Upper lobe of left lung (tissue), 6 donors: ENCODE results near the gene WDR81. TPM values are rescaled to one million over a fixed set of nuclear protein-coding genes. Genes with fewer than 3 reads are reported as not detected.

Experiments used
- ATAC-seq, 2 donors: fragments of 200-7000 bp; cut with Tn5 transposase; one replicate each; pipeline ENCODE4 v1.9.1; 2022; ENCODE audit warnings: mild to moderate bottlenecking in 2 of 2, moderate library complexity in 2 of 2; ENCODE audit not compliant: low FRiP score in 2 of 2
- DNase-seq, 2 donors: peaks; one replicate each; pipeline ENCODE4 v3.0.0-alpha.2; 2019 to 2020
- H3K27ac ChIP-seq, 4 donors: fragments of 200-600 bp; sonication (generic); one replicate each; pipeline ENCODE4 v1.5.1; 2016 to 2019
- H3K27me3 ChIP-seq, 4 donors: fragments of 200-600 bp; sonication (generic); one replicate each; pipeline ENCODE4 v1.5.1; 2017 to 2019
- H3K36me3 ChIP-seq, 4 donors: fragments of 200-600 bp; sonication (generic); one replicate each; pipeline ENCODE4 v1.5.1; 2016 to 2019
- H3K4me1 ChIP-seq, 4 donors: fragments of 200-600 bp; sonication (generic); one replicate each; pipeline ENCODE4 v1.5.1; 2018 to 2019
- H3K4me3 ChIP-seq, 4 donors: fragments of 200-600 bp; sonication (generic); one replicate each; pipeline ENCODE4 v1.5.1; 2017 to 2019; ENCODE audit warnings: mild to moderate bottlenecking in 2 of 4, moderate library complexity in 1 of 4
- H3K9me3 ChIP-seq, 4 donors: fragments of 200-600 bp; sonication (generic); one replicate each; pipeline ENCODE4 v1.5.1; 2018 to 2019
- CTCF ChIP-seq, 6 experiments: fragments of 450-650 bp in 4 of 6; fragments of 200-600 bp in 2 of 6; sonication (generic) in 2 of 6; IDR thresholded peaks; one replicate each; pipeline ENCODE4 v1.5.1; 2016 to 2019; ENCODE audit warnings: antibody characterized with exemption in 6 of 6
- EP300 ChIP-seq, 4 donors: sonication (generic); formaldehyde crosslinking; IDR thresholded peaks; one replicate each; pipeline ENCODE4 v1.5.1; 2017; ENCODE audit warnings: antibody characterized with exemption in 4 of 4, control low read depth in 2 of 4
- POLR2A ChIP-seq, 4 donors: fragments of 450-650 bp; IDR thresholded peaks; one replicate each; pipeline ENCODE4 v1.5.1; 2016 to 2017; ENCODE audit warnings: antibody characterized with exemption in 4 of 4, mild to moderate bottlenecking in 2 of 4
- POLR2AphosphoS5 ChIP-seq, 2 donors: sonication (generic); formaldehyde crosslinking; IDR thresholded peaks; one replicate each; pipeline ENCODE4 v1.5.1; 2017; ENCODE audit warnings: antibody characterized with exemption in 2 of 2
- WGBS, 2 donors: methylation state at CpG; one replicate each; pipeline ENCODE4 v1.1.5; 2017 to 2018; 5-methylcytosine and 5-hydroxymethylcytosine counted together
- total RNA-seq, 6 donors: library from RNA; depleted of rRNA in 4 of 6; stranded (reverse); fragments of >200 nt in 4 of 6; gene quantifications; one replicate each; pipeline versions ENCODE4 v1.1.0 to v1.2.1, GENCODE V29; 2016 to 2021
- donor health status: DM: no; HTN: no; CAD: no; lungs with moderate emphysema.
- donor health status: DM: no; HTN: yes; CAD: no; lungs with severe emphysema.

Gene WDR81
- total RNA-seq, 6 donors from 2014 or later = 47.4 to 162 (median 60.8) TPM

- Histone ChIP-seq H3K4me1 (peaks cover 61 to 81% (median 68%) of the 10 kb centered on the region in 4 donors), H3K4me3 (no peak overlapping the region)
- no peak for ATAC-seq
Measured at GRCh38 chr17:1782171-1782567, 57.7 kb downstream of the WDR81 start.

GRCh38 chr17:1783271-1783670 is 58.8 kb downstream of the WDR81 start:
- Histone ChIP-seq H3K4me3 (peak overlapping the region in 1 of 4 donors; percentile 1), H3K36me3 (peaks cover 0 to 11% (median 3%) of the 10 kb centered on the region in 4 donors), H3K4me1 (peaks cover 64 to 82% (median 73%) of the 10 kb centered on the region in 4 donors), H3K27ac (peak overlapping the region; percentile 95 to 98 (median 96)), H3K27me3 (no peaks in the 10 kb centered on the region), H3K9me3 (no peaks in the 10 kb centered on the region)
- 45 to 75% methylated on average over 19 of the region's 19 CpGs for WGBS, 2 donors
- DNase-seq (peak; percentile 42 to 88), ATAC-seq (peak; percentile 2 to 4)
- TF ChIP-seq CTCF (IDR thresholded peaks at IDR 0.05) (no peak), EP300 (IDR thresholded peaks at IDR 0.05) (no peak), POLR2AphosphoS5 (IDR thresholded peaks at IDR 0.05) (no peak), POLR2A (IDR thresholded peaks at IDR 0.05) (no peak)

More at GRCh38 chr17:1782171-1782567, 57.7 kb downstream of the WDR81 start:
- DNase-seq = no peak
- no peaks in the 10 kb centered on the region for H3K27me3 ChIP-seq
- H3K36me3 ChIP-seq = peaks cover 0 to 15% (median 3%) of the 10 kb centered on the region in 4 donors
- H3K27ac ChIP-seq = peak overlapping the region; percentile 95 to 98 (median 96)
- no peaks in the 10 kb centered on the region for H3K9me3 ChIP-seq
- TF ChIP-seq EP300 (IDR thresholded peaks at IDR 0.05) (no peak), CTCF (IDR thresholded peaks at IDR 0.05) (no peak), POLR2A (IDR thresholded peaks at IDR 0.05) (no peak), POLR2AphosphoS5 (IDR thresholded peaks at IDR 0.05) (no peak)
- 54 to 55% methylated on average over 6 of the region's 6 CpGs for WGBS, 2 donors

- peak; percentile 86 to 96 for TF ChIP-seq POLR2AphosphoS5 (IDR thresholded peaks at IDR 0.05)
- peak; percentile 67 to 90 (median 83) for TF ChIP-seq CTCF (IDR thresholded peaks at IDR 0.05)
- TF ChIP-seq EP300 (IDR thresholded peaks at IDR 0.05) = peak; percentile 42 to 98 (median 86)
- TF ChIP-seq POLR2A (IDR thresholded peaks at IDR 0.05) = peak in 3 of 4 donors; percentile 45 to 83 (median 58)
- DNase-seq = peak in 1 of 2 donors; percentile 94
- Histone ChIP-seq H3K27me3 (no peaks in the 10 kb centered on the region), H3K9me3 (no peaks in the 10 kb centered on the region), H3K4me3 (no peak overlapping the region), H3K36me3 (peaks cover 0 to 11% (median 3%) of the 10 kb centered on the region in 4 donors), H3K27ac (peak overlapping the region; percentile 95 to 98 (median 96)), H3K4me1 (peaks cover 64 to 80% (median 71%) of the 10 kb centered on the region in 4 donors)
- 46 to 47% methylated on average over 16 of the region's 16 CpGs for WGBS, 2 donors
- peak; percentile 90 to 91 for ATAC-seq
Measured at GRCh38 chr17:1783834-1784611, 59.5 kb downstream of the WDR81 start.

GRCh38 chr17:1785930-1786329 is 61.4 kb downstream of the WDR81 start:
- H3K9me3 ChIP-seq = no peaks in the 10 kb centered on the region
- no peak overlapping the region for H3K4me3 ChIP-seq
- ATAC-seq = no peak
- peaks cover 52 to 62% (median 58%) of the 10 kb centered on the region in 4 donors for H3K4me1 ChIP-seq
- TF ChIP-seq POLR2AphosphoS5 (IDR thresholded peaks at IDR 0.05) = peak; percentile 9 to 18
- TF ChIP-seq POLR2A (IDR thresholded peaks at IDR 0.05) = no peak
- 54 to 56% methylated on average over 4 of the region's 4 CpGs for WGBS, 2 donors
- H3K27ac ChIP-seq = peak overlapping the region; percentile 74 to 97 (median 82)
- H3K27me3 ChIP-seq = no peaks in the 10 kb centered on the region
- no peak for DNase-seq
- peaks cover 0 to 8% (median 2%) of the 10 kb centered on the region in 4 donors for H3K36me3 ChIP-seq

- Histone ChIP-seq H3K9me3 (no peaks in the 10 kb centered on the region), H3K4me3 (peak overlapping the region in 1 of 4 donors; percentile 6), H3K27ac (peak overlapping the region; percentile 74 to 97 (median 82)), H3K36me3 (peaks cover 0 to 5% (median 0%) of the 10 kb centered on the region in 4 donors), H3K4me1 (peaks cover 48 to 57% (median 52%) of the 10 kb centered on the region in 4 donors), H3K27me3 (no peaks in the 10 kb centered on the region)
- no peak for ATAC-seq
- 62 to 79% methylated on average over 5 to 7 of the region's 7 CpGs for WGBS, 2 donors
- no peak for DNase-seq
- TF ChIP-seq CTCF (IDR thresholded peaks at IDR 0.05) (no peak), EP300 (IDR thresholded peaks at IDR 0.05) (no peak), POLR2A (IDR thresholded peaks at IDR 0.05) (no peak), POLR2AphosphoS5 (IDR thresholded peaks at IDR 0.05) (no peak)
Measured at GRCh38 chr17:1786708-1787107, 62.2 kb downstream of the WDR81 start.
